GM12892 (cell line): Measurements from ENCODE around the gene ASTN1.

Experiments
- POLR2A ChIP-seq: IDR thresholded peaks from 2 replicates; pipeline ENCODE4 v1.6.1; 2011; ENCODE audit warnings: low read depth, low read length, control low read depth
- POLR2AphosphoS5 ChIP-seq: IDR thresholded peaks from 2 replicates; pipeline ENCODE4 v1.6.1; 2011; ENCODE audit warnings: low read depth, low read length, control low read depth

DNA sequence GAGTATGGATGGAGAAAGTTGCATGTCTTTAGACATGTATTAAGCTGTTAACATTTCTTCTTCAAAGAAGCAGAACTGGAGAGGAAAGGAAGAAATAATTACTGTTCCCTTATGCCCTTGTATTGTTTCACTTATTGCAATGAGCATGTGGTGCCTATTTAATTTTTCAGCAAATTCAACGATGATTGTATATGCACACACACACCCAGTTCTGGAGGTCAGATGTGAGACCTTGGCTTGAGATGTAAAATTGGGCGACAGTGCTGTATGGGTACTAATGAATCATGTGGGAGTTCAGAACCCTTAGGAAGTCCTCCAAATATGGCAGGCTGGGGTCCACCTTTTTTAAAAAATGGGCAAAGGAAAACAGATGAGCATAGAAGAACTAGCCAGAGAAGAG is 33.7 kb upstream of the ASTN1 start:
- TF ChIP-seq POLR2AphosphoS5 (no peak), POLR2A (no peak)
